Tibial artery (tissue), 4 donors: ENCODE data around the gene HELT.

Experiments
- DNase-seq, 2 donors: peaks; one replicate each; pipeline ENCODE4 v3.0.0-alpha.2; 2019
- H3K27ac ChIP-seq, 2 donors: fragments of 200-600 bp; sonication (generic) in 1 of 2; 1 replicate in 1 of 2; 2 replicates in 1 of 2; pipeline ENCODE4 v1.5.1; 2018 to 2019; ENCODE audit warnings: mild to moderate bottlenecking in 1 of 2
- H3K27me3 ChIP-seq, 2 donors: fragments of 200-600 bp; sonication (generic) in 1 of 2; one replicate each; pipeline versions ENCODE4 v1.5.1 to v1.6.0; 2016 to 2019
- H3K36me3 ChIP-seq, 3 donors: fragments of 200-600 bp; sonication (generic) in 2 of 3; one replicate each; pipeline ENCODE4 v1.5.1; 2016 to 2019; ENCODE audit warnings: mild to moderate bottlenecking in 2 of 3
- H3K4me1 ChIP-seq, 4 donors: fragments of 200-600 bp; sonication (generic) in 2 of 4; 1 replicate in 3 of 4; 2 replicates in 1 of 4; pipeline ENCODE4 v1.5.1; 2016 to 2019
- H3K4me3 ChIP-seq, 2 donors: fragments of 200-600 bp; sonication (generic) in 1 of 2; 1 replicate in 1 of 2; 2 replicates in 1 of 2; pipeline ENCODE4 v1.5.1; 2018 to 2019; ENCODE audit warnings: mild to moderate bottlenecking in 2 of 2
- H3K9me3 ChIP-seq, 3 donors: fragments of 200-600 bp; sonication (generic) in 1 of 3; one replicate each; pipeline ENCODE4 v1.5.1; 2016 to 2019
- CTCF ChIP-seq, 2 experiments: fragments of 200-600 bp in 1 of 2; fragments of 450-650 bp in 1 of 2; IDR thresholded peaks; one replicate each; pipeline ENCODE4 v1.5.1; 2017 to 2019; ENCODE audit warnings: antibody characterized with exemption in 2 of 2, mild to moderate bottlenecking in 1 of 2, moderate library complexity in 1 of 2
- intact Hi-C: fragments of 100-400 bp; cut with DNase I; formaldehyde crosslinking; loops from one replicate; pipeline ENCODE4 v1.15.0; 2023; ENCODE audit warnings: low total_unique reads

HELT gene

GRCh38 chr4:185011408-185011807 lies 6.9 kb upstream of the HELT start:
- Histone ChIP-seq H3K4me3 (no peak overlapping the region), H3K9me3 (no peaks in the 10 kb centered on the region), H3K27ac (no peak overlapping the region), H3K4me1 (peaks cover 0 to 2% (median 0%) of the 10 kb centered on the region in 4 donors), H3K27me3 (peaks cover 0 to 71% of the 10 kb centered on the region in 2 donors), H3K36me3 (no peaks in the 10 kb centered on the region)
- intact Hi-C loops = no loop called here
- no peak for TF ChIP-seq CTCF (IDR thresholded peaks at IDR 0.05)
- no peak for DNase-seq

GRCh38 chr4:185013417-185014125 lies 4.7 kb upstream of the HELT start:
- H3K27me3 ChIP-seq = peaks cover 0 to 86% of the 10 kb centered on the region in 2 donors

GRCh38 chr4:185015108-185015507 lies 3.2 kb upstream of the HELT start:
- Histone ChIP-seq H3K9me3 (no peaks in the 10 kb centered on the region), H3K36me3 (no peaks in the 10 kb centered on the region), H3K4me1 (peaks cover 0 to 32% (median 20%) of the 10 kb centered on the region in 4 donors), H3K27me3 (peaks cover 0 to 89% of the 10 kb centered on the region in 2 donors), H3K27ac (no peak overlapping the region), H3K4me3 (no peak overlapping the region)
- TF ChIP-seq CTCF (IDR thresholded peaks at IDR 0.05) = no peak
- DNase-seq = no peak
- intact Hi-C loops = no loop called here

More at GRCh38 chr4:185013417-185014125, 4.7 kb upstream of the HELT start:
- H3K4me3 ChIP-seq = no peak overlapping the region
- TF ChIP-seq CTCF (IDR thresholded peaks at IDR 0.05) = no peak
- DNase-seq = no peak
- no peaks in the 10 kb centered on the region for H3K9me3 ChIP-seq
- no peaks in the 10 kb centered on the region for H3K36me3 ChIP-seq
- H3K4me1 ChIP-seq = peaks cover 0 to 17% (median 7%) of the 10 kb centered on the region in 4 donors
- intact Hi-C loops = no loop called here
- H3K27ac ChIP-seq = no peak overlapping the region

- no peak for DNase-seq
- no peak overlapping the region for H3K27ac ChIP-seq
- H3K4me3 ChIP-seq = no peak overlapping the region
- H3K36me3 ChIP-seq = no peaks in the 10 kb centered on the region
- peaks cover 0 to 44% (median 32%) of the 10 kb centered on the region in 4 donors for H3K4me1 ChIP-seq
- intact Hi-C loops = no loop called here
- no peak for TF ChIP-seq CTCF (IDR thresholded peaks at IDR 0.05)
- peaks cover 0 to 89% of the 10 kb centered on the region in 2 donors for H3K27me3 ChIP-seq
- no peaks in the 10 kb centered on the region for H3K9me3 ChIP-seq
Observed at GRCh38 chr4:185016101-185016940, 2.0 kb upstream of the HELT start.

- peaks cover 0 to 91% of the 10 kb centered on the region in 2 donors for H3K27me3 ChIP-seq
- no peak overlapping the region for H3K4me3 ChIP-seq
- no peak overlapping the region for H3K27ac ChIP-seq
- no peaks in the 10 kb centered on the region for H3K36me3 ChIP-seq
- no peaks in the 10 kb centered on the region for H3K9me3 ChIP-seq
- no peak for DNase-seq
- H3K4me1 ChIP-seq = peaks cover 0 to 47% (median 36%) of the 10 kb centered on the region in 4 donors
- intact Hi-C loops = no loop called here
- no peak for TF ChIP-seq CTCF (IDR thresholded peaks at IDR 0.05)
Observed at GRCh38 chr4:185016946-185017758, 1.1 kb upstream of the HELT start.
